ENCODE measurements around the gene SLC44A1.

SLC44A1 gene

GRCh38 chr9:105236261-105236660 is 8.2 kb upstream of the SLC44A1 start:
- DNase-seq (ENCODE audit: low read depth), result no peak
- TF ChIP-seq, protein P1, sequence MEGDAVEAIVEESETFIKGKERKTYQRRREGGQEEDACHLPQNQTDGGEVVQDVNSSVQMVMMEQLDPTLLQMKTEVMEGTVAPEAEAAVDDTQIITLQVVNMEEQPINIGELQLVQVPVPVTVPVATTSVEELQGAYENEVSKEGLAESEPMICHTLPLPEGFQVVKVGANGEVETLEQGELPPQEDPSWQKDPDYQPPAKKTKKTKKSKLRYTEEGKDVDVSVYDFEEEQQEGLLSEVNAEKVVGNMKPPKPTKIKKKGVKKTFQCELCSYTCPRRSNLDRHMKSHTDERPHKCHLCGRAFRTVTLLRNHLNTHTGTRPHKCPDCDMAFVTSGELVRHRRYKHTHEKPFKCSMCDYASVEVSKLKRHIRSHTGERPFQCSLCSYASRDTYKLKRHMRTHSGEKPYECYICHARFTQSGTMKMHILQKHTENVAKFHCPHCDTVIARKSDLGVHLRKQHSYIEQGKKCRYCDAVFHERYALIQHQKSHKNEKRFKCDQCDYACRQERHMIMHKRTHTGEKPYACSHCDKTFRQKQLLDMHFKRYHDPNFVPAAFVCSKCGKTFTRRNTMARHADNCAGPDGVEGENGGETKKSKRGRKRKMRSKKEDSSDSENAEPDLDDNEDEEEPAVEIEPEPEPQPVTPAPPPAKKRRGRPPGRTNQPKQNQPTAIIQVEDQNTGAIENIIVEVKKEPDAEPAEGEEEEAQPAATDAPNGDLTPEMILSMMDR (IDR thresholded peaks at IDR 0.05; ENCODE audit: low read depth, low read length), result no peak
- TF ChIP-seq POLR2A (IDR thresholded peaks at IDR 0.05; ENCODE audit: extremely low read depth, insufficient read length), result no peak
- TF ChIP-seq MYC (IDR thresholded peaks at IDR 0.05; ENCODE audit: low read depth, low read length), result no peak
- TF ChIP-seq, protein P2, sequence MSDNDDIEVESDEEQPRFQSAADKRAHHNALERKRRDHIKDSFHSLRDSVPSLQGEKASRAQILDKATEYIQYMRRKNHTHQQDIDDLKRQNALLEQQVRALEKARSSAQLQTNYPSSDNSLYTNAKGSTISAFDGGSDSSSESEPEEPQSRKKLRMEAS (IDR thresholded peaks at IDR 0.05; ENCODE audit: low read depth, low read length), result no peak
- no peak overlapping the region for H3K4me3 ChIP-seq (ENCODE audit: low read depth, low read length)

GRCh38 chr9:105237246-105237645 is 7.2 kb upstream of the SLC44A1 start:
- no peak overlapping the region for H3K4me3 ChIP-seq (ENCODE audit: low read depth, low read length)
- TF ChIP-seq POLR2A (IDR thresholded peaks at IDR 0.05; ENCODE audit: extremely low read depth, insufficient read length) (no peak), MYC (IDR thresholded peaks at IDR 0.05; ENCODE audit: low read depth, low read length) (no peak)
- TF ChIP-seq, protein P1 (IDR thresholded peaks at IDR 0.05; ENCODE audit: low read depth, low read length), result no peak
- TF ChIP-seq, protein P2 (IDR thresholded peaks at IDR 0.05; ENCODE audit: low read depth, low read length), result no peak
- DNase-seq (ENCODE audit: low read depth), result no peak

GRCh38 chr9:105238302-105238701 is 6.1 kb upstream of the SLC44A1 start:
- H3K4me3 ChIP-seq (ENCODE audit: low read depth, low read length), result no peak overlapping the region
- no peak for DNase-seq (ENCODE audit: low read depth)
- TF ChIP-seq, protein P2 (IDR thresholded peaks at IDR 0.05; ENCODE audit: low read depth, low read length), result no peak
- no peak for TF ChIP-seq MYC (IDR thresholded peaks at IDR 0.05; ENCODE audit: low read depth, low read length)

- DNase-seq (ENCODE audit: low read depth), result no peak
- TF ChIP-seq, protein P2 (IDR thresholded peaks at IDR 0.05; ENCODE audit: low read depth, low read length), result no peak
- no peak for TF ChIP-seq POLR2A (IDR thresholded peaks at IDR 0.05; ENCODE audit: extremely low read depth, insufficient read length)
- TF ChIP-seq, protein P1 (IDR thresholded peaks at IDR 0.05; ENCODE audit: low read depth, low read length), result no peak
- no peak for TF ChIP-seq MYC (IDR thresholded peaks at IDR 0.05; ENCODE audit: low read depth, low read length)
- H3K4me3 ChIP-seq (ENCODE audit: low read depth, low read length), result no peak overlapping the region
Observed at GRCh38 chr9:105241356-105242043, 3.0 kb upstream of the SLC44A1 start.

- H3K4me3 ChIP-seq (ENCODE audit: low read depth, low read length), result no peak overlapping the region
- TF ChIP-seq, protein P1 (IDR thresholded peaks at IDR 0.05; ENCODE audit: low read depth, low read length), result no peak
- TF ChIP-seq POLR2A (IDR thresholded peaks at IDR 0.05; ENCODE audit: extremely low read depth, insufficient read length) (no peak), MYC (IDR thresholded peaks at IDR 0.05; ENCODE audit: low read depth, low read length) (no peak)
- TF ChIP-seq, protein P2 (IDR thresholded peaks at IDR 0.05; ENCODE audit: low read depth, low read length), result no peak
- DNase-seq (ENCODE audit: low read depth), result no peak
Observed at GRCh38 chr9:105242062-105242461, 2.4 kb upstream of the SLC44A1 start.

- TF ChIP-seq, protein P2 (IDR thresholded peaks at IDR 0.05; ENCODE audit: low read depth, low read length), result no peak
- TF ChIP-seq, protein P1 (IDR thresholded peaks at IDR 0.05; ENCODE audit: low read depth, low read length), result no peak
- TF ChIP-seq POLR2A (IDR thresholded peaks at IDR 0.05; ENCODE audit: extremely low read depth, insufficient read length) (no peak), MYC (IDR thresholded peaks at IDR 0.05; ENCODE audit: low read depth, low read length) (no peak)
- H3K4me3 ChIP-seq (ENCODE audit: low read depth, low read length), result no peak overlapping the region
- no peak for DNase-seq (ENCODE audit: low read depth)
Observed at GRCh38 chr9:105242557-105242956, 1.9 kb upstream of the SLC44A1 start.

All from NB4 (cell line).